CD4-positive, alpha-beta T cell treated with Interleukin-15 for 4 hours (primary cell): ENCODE results near the gene CPEB4.

ENCODE experiments used
- DNase-seq: peaks from one replicate; pipeline ENCODE4 v3.0.0-alpha.2; 2020; ENCODE audit warnings: low spot score

CPEB4 gene

DNA sequence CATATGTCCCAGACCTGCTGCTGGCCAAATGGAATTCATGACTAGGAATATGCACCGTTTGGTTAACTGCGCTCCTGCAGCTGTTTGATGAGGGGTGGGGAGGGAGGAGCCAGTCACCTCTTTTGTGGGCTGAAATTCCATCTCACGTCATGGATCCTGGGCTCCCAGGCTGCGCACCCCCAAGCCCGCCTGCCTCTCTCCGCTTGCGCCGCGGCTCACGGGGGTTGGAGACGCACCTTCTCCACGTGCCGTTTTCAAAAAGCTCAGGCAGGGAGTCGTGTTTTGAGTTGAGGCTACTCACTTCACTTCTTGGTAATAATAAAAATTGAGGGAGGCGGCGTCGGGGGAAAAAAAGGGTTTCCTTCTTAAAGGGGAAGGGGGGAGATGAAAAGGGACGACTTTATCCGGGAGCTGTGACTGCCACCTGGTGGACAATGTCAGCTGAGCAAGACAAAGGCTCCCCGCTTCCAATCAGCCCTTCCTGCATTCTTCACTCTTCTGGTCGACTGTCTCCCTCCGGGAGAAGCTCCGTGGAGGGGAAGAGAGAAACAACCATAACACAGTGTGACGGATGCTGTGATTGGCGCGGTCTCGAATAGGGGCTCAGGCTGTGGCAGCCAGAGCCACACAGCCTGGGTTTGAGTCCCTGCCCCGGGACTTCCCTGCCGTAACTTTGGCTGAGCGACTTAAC is 84.9 kb downstream of the CPEB4 start:
- peak; percentile 68 for DNase-seq

DNA sequence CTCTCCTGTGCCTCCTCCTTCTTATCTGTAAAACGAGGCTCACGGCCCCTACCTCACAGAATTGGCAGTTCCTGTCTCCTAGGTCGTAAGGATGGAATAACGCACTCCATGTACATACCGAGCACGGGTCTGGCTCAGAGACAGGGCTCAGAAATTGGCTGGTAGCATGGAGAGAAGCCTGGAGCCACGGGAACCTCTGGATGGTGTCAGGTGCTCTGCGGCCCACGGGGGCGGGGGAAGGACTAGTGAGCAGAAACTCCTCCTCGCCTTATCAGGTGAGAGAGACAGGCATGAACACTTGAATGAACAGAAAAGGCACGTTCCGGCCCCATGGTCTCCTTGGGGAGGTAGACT is 85.4 kb downstream of the CPEB4 start:
- no peak for DNase-seq

DNA sequence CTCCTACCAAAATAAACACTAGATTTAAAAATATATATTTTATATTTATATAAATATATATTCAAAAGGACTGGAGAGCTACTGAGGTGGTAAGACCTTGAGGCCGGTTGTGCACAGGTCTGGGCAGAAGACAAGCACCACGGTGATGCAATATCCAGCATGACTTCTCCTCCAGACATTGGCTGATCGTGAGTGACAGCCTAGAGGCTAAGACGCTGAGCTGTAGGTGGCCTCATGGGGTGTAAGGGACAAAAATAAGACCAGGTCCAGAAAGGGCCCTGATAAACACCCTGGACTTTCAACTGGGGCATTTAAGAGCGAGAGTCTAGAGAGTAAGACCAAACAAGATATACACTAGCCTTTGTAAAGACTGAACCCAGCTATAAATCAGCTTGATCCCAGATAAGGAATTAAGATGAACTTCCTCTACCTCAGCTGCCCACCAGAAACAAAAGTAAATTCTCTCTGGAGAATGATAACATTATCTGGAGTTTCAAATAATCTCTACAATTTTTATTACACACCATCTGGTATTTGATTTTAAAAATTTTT is 86.6 kb downstream of the CPEB4 start:
- DNase-seq, result no peak

DNA sequence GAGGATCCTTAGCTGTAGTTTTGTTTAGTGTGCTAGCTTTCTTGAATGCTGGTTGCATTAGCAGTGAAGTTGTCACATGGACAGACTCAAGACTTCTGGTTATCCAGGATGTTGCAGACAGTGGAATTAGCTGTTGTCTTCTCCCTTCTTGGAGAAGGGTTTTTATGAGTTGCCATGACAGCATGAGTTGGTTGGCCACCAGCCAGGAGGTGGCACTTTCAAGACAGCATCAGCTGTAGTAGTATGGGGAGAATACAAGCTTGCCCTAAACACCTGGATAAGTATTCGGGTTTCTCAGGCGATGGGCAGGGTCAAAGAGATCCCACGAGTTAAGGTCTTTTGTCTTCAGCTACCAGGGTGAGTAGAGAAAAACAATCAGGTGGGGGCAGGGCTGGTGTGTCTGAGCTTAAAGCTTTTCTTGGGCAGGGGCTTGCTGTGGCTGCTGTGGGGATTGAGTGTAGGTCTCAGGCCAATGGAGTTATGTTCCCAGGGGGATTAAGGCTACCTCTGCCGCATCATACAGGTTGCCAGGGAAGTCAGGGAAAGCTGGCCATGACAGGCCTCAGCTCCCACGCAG is 93.1 kb downstream of the CPEB4 start:
- no peak for DNase-seq

DNA sequence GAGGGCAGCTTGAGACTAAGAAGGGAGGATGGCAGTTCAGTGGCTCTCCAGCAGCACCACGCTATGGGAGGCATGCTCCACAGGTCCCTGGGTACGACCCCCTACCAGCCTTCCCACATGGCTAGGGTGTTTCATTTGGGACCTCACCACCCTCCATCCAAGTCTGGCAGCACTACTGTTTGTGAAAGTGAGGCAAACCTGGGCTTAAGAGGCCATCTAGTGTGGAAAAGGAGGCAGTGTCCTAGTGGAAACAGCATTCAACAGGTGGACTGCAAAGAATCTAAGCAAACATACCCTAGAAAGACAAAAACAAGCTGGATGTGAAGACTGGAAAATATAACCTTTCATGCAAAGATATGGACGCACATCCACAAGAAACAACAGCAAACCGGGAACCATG is 96.1 kb downstream of the CPEB4 start:
- DNase-seq, result no peak

DNA sequence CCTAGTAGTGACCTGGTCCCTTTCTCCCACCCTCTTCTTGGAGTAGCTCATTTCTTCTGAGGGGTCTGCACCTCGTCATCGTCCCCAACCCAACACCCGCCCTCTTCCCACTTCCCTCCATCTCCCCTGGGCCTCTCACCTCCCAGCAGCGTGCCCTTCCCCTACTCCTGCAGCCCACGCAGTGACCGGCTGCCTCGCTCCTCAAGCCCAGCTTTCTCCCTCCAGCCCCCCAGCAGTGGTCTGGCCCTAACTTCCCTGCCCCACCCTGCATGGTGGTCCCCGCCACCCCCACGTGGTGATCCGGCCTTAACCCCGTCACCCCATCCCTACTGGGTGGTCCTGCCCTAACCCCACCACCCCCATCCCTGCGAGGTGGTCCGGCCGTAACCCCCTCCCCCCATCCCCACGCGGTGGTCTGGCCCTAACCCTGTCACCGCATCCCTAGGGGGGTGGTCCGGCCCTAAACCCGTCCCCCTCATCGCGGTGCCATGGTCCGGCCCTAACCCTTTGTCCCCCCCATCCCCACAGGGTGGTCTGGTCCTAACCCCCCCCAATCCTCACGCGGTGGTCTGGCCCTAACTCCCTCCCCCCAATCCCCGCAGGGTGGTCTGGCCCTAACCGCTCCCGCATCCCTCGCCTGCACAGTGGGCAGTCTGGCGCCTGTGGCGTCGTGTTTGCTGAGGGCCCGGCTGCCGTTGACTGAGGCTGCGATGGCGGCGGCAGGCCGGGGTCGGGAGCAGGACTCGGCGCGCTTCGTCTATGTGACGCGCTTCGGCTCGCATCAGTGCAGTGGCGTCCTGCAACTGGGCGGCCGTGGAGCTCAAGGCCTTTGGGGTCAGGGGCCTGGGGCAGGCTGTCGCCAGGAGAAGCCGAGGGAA is 100.6 kb downstream of the CPEB4 start, which contains the start of gene C5orf47:
C5orf47 (plus strand) TSS at position 617 of the 878 bp plus-strand sequence; CDS start at position 711, 94 bp downstream.
- no peak for DNase-seq

DNA sequence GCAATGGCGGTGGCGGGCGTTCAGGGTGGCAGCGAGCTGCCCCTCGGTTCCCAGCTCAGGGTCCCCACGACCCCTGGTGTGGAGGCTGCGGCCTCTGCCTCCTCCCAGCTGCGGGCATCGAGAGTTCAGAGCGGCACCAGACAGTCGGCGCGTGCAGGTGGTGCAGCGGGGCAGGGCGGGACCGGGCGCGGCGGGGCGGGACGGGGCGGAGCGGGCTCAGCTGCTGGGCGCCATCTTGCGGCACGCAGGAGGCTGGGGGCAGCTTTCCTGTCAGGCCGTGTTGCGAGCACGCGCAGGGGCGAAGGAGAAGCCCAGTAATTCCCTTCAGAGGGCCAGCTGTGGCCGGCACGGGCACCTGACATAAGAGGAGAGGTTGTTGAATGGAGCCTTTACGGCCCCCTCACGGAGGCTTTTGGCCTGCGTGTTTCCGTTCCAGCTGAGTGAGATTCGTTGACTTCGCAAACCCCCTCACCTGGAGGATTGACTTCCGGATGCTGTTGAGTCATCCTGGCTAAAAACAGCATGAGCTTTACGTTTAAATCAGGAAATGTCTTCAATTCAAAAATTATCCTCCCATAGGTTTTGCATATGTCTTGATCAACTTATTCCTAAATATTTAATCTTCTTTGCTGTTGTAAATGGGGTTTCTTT is 101.4 kb downstream of the CPEB4 start:
- no peak for DNase-seq

DNA sequence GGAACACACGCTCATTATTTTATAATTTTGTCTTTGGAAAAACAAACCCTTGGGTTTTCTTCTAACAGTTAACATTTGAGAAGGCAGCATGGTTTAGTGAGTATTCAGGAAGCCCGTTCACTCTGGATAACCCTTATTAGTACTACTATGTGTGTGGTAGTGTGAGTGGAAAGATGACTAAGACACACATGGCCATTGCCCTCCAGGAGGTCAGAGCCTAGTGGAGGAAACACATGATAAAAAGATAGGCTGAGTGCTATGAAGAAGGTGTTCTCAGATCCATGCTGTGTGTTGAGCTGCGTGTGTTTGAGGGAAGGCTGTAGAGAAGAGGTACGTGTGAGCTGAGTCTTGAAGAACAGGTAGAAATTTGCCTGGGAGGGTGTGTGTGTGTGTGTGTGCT is 109.2 kb downstream of the CPEB4 start:
- no peak for DNase-seq

DNA sequence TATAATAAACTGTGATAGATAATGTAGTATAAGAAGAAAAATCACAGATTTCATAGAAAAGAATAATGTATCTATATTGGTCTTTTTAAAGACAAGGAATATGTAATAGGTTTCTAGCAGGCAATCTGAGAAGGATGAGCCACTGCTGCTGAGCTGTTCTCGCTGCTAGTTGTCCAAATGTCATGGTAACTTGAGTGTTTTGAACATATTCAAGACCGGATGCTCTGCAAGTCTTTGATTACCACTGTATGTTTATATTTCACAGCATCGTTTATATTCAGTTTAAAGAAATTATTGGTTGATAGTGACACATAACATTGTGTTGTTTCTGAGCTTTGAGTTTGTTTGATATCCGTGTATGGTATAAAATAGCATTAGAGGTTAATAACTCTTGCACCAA is 110.4 kb downstream of the CPEB4 start:
- no peak for DNase-seq

DNA sequence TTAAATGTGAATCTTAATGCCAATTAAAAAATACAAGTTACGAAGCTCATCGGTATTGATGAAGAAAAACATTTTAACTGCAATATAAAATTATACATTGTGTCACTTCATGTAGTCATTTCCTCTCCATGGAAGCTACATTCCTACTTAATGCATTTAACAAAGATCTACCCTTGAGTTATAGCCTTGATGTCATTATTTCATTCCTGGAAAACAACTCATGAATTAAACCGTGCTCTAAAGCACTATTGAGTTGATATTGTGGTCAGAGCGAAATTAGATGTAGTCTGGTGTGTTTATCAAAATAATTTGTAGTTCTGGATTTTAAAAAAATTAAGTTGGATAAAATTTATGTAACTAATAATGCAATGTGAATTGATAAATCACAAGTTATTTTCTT is 111.9 kb downstream of the CPEB4 start:
- no peak for DNase-seq

DNA sequence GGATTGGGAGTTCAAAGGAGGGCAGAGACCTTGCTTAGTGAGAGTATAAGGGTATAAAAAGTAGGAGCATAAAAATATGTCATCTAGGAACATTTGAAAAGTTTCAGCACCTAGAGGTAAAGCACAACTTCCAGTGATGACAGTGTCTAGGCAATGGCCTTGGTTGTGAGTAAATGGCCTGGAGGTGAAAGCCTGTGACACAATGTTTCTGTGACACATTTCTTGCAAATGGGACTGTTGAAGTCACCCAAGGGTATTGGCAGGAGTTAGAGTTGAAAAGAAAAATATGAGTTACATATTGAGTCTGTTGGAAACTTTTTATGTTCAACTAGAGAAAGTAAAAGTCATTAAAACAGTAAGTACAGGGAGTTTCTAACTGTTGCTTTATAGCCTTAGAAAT is 115.6 kb downstream of the CPEB4 start:
- DNase-seq, result no peak

DNA sequence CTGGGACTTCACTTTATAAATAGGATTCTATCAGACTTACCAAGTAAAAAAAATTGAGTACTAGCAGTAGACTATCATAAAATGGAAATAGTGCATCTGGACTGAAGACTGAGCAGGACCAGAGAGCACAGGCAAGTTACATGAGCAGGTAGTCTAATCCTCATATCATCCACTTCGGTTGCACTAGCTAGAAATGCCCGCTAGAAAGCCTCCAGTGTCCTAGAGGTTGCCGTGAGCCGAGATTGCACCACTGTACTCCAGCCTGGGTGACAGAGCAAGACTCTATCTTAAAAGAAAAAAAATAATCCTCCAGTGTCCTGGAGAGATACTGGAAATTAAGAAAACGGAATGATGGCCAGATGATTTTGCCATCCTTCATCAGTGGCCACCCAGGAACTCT is 120.8 kb downstream of the CPEB4 start:
- DNase-seq, result no peak

DNA sequence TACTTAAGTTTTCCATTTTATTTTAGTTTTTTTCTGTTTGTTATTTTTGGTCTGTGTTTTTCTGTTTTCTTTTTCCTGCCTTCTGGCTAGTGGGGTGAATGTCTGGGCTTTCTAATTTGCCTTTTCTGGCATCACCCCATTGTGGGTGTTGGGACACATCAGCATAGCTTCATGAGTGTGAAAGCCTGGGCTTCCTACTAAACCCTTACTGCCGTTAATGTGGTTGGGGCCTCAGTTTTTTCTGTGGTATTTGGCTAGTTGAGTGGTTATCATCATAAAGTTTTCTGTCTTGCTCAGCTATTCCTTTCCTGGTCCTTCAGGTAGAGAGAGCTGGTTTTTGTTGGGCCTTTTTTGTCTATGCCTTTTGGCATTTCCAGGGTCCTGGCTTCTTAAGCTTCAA is 122.2 kb downstream of the CPEB4 start:
- no peak for DNase-seq

DNA sequence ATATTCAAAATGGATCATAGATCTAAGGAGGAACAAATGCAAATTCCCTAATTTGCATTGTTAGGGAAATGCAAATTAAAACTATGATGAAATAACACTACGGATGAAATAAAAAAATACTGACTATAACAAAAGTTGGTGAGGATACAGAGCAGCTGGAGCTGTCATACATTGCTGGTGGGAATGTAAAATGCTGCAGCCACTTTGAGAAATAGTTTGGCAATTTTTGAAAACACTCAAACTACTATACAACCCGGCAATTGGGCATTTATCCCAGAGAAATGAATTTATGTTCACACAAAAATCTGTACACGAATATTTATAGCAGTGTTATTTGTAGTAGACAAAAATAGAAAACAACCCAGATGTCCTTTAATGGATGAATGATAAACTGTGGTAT is 123.3 kb downstream of the CPEB4 start:
- DNase-seq, result no peak
